IMR-90 (cell line): Measurements from ENCODE around the gene CHST10. TPM values are rescaled to one million over a fixed set of nuclear protein-coding genes. Genes with fewer than 3 reads are reported as not detected.

Source experiments
- ATAC-seq: fragments of 200-7000 bp; cut with Tn5 transposase; 2 replicates; pipeline ENCODE4 v1.9.1; 2020; ENCODE audit warnings: low read depth, mild to moderate bottlenecking, moderate library complexity
- BruUV-seq: library from RNA; stranded (reverse); fragments of 400-500 nt; replicated peaks from 2 replicates; lab custom pipeline; 2021; lab: Mats Ljungman, UMichigan
- CTCF ChIA-PET: fragments of 300-600 bp; formaldehyde crosslinking; extraction: SDS; loops from one replicate; lab custom pipeline; 2021; ENCODE audit warnings: antibody characterized with exemption; lab: Yijun Ruan, JAX
- POLR2A ChIA-PET: fragments of 300-600 bp; sonication (Branson Sonifier 250); formaldehyde crosslinking; loops from one replicate; lab custom pipeline; 2022; ENCODE audit warnings: antibody characterized with exemption; ENCODE audit not compliant: unreplicated experiment; lab: Charles Lee
- DNase-seq: peaks from one replicate; pipeline ENCODE4 v3.0.0; 2013
- H2AFZ ChIP-seq: replicated peaks from 2 replicates; pipeline ENCODE3; 2013; ENCODE audit warnings: low read length, mild to moderate bottlenecking; ENCODE audit not compliant: poor library complexity
- H2AK5ac ChIP-seq: 2 replicates; pipeline ENCODE4 v1.6.1; 2013; ENCODE audit warnings: low read depth, low read length, inconsistent platforms
- H2AK9ac ChIP-seq: replicated peaks from 2 replicates; pipeline ENCODE3; 2013; ENCODE audit warnings: mild to moderate bottlenecking, low read depth, low read length, moderate library complexity; ENCODE audit not compliant: poor library complexity
- H2BK120ac ChIP-seq: 2 replicates; pipeline ENCODE4 v1.6.1; 2013; ENCODE audit warnings: low read depth, low read length, inconsistent platforms
- H2BK15ac ChIP-seq: 3 replicates; pipeline ENCODE4 v1.6.1; 2013; ENCODE audit warnings: low read depth, low read length, inconsistent platforms
- H2BK20ac ChIP-seq: 2 replicates; pipeline ENCODE4 v1.6.1; 2013; ENCODE audit warnings: low read depth, mild to moderate bottlenecking, inconsistent platforms, low read length, moderate library complexity
- H2BK5ac ChIP-seq: 2 replicates; pipeline ENCODE4 v1.6.1; 2013; ENCODE audit warnings: mild to moderate bottlenecking, low read depth, low read length, inconsistent platforms; ENCODE audit not compliant: poor library complexity, severe bottlenecking
- H3K14ac ChIP-seq: replicated peaks from 2 replicates; pipeline ENCODE4 v1.6.1; 2013; ENCODE audit warnings: low read depth, low read length, inconsistent platforms
- H3K18ac ChIP-seq: 2 replicates; pipeline ENCODE4 v1.6.1; 2013; ENCODE audit warnings: low read depth, low read length, control low read depth
- H3K23ac ChIP-seq: 2 replicates; pipeline ENCODE4 v1.6.1; 2013; ENCODE audit warnings: low read depth, low read length, inconsistent platforms
- H3K27ac ChIP-seq: 2 replicates; pipeline ENCODE4 v1.5.1; 2013; ENCODE audit warnings: mild to moderate bottlenecking, control low read depth, low read length; ENCODE audit not compliant: insufficient read depth
- H3K27me3 ChIP-seq: 2 replicates; pipeline ENCODE4 v1.6.1; 2013; ENCODE audit warnings: low read length; ENCODE audit not compliant: control insufficient read depth, insufficient read depth
- H3K36me3 ChIP-seq: 2 replicates; pipeline ENCODE4 v1.6.1; 2013; ENCODE audit warnings: low read length, mixed read lengths; ENCODE audit not compliant: control insufficient read depth, insufficient read depth
- H3K4ac ChIP-seq: 2 replicates; pipeline ENCODE4 v1.6.1; 2013; ENCODE audit warnings: low read depth, low read length, inconsistent platforms
- H3K4me1 ChIP-seq: 2 replicates; pipeline ENCODE4 v1.6.1; 2013; ENCODE audit warnings: low read length, mixed read lengths; ENCODE audit not compliant: control insufficient read depth, insufficient read depth
- H3K4me2 ChIP-seq: 2 replicates; pipeline ENCODE4 v1.6.1; 2013; ENCODE audit warnings: low read depth, mild to moderate bottlenecking, control low read depth, low read length, moderate library complexity
- H3K4me3 ChIP-seq: 2 replicates; pipeline ENCODE4 v1.5.1; 2013; ENCODE audit warnings: low read depth, mild to moderate bottlenecking, control low read depth, low read length, moderate library complexity; ENCODE audit not compliant: insufficient read depth
- H3K56ac ChIP-seq: 2 replicates; pipeline ENCODE4 v1.6.1; 2013; ENCODE audit warnings: low read length, inconsistent platforms; ENCODE audit not compliant: insufficient read depth; ENCODE audit errors: extremely low read depth
- H3K79me1 ChIP-seq, 2 experiments: 2 replicates each; pipeline ENCODE4 v1.6.1; 2013; ENCODE audit warnings: low read length in 2 of 2, inconsistent platforms in 1 of 2, low read depth in 1 of 2
- H3K9ac ChIP-seq: 2 replicates; pipeline ENCODE4 v1.6.1; 2013; ENCODE audit warnings: low read depth, low read length, control low read depth
- H3K9me1 ChIP-seq: 2 replicates; pipeline ENCODE4 v1.6.1; 2013; ENCODE audit warnings: low read length, inconsistent platforms; ENCODE audit not compliant: insufficient read depth
- H3K9me3 ChIP-seq: 2 replicates; pipeline ENCODE4 v1.6.1; 2013; ENCODE audit warnings: low read length; ENCODE audit not compliant: control insufficient read depth, insufficient read depth
- H4K20me1 ChIP-seq: 2 replicates; pipeline ENCODE4 v1.6.1; 2013; ENCODE audit warnings: low read length, inconsistent platforms; ENCODE audit not compliant: insufficient read depth
- H4K5ac ChIP-seq: 2 replicates; pipeline ENCODE4 v1.6.1; 2013; ENCODE audit warnings: mild to moderate bottlenecking, low read depth, low read length, control low read depth
- H4K8ac ChIP-seq, 2 experiments: 2 replicates each; pipeline ENCODE4 v1.6.1; 2013; ENCODE audit warnings: low read depth in 2 of 2, low read length in 2 of 2, control low read depth in 1 of 2, inconsistent platforms in 1 of 2
- H4K91ac ChIP-seq: 2 replicates; pipeline ENCODE4 v1.6.1; 2013; ENCODE audit warnings: low read depth, low read length, inconsistent platforms; ENCODE audit not compliant: insufficient read depth
- CEBPB ChIP-seq: IDR thresholded peaks from 2 replicates; pipeline ENCODE4 v1.6.1; 2012; ENCODE audit warnings: low read depth, low read length, improper control_type of control experiment
- CTCF ChIP-seq: conservative IDR thresholded peaks from 2 replicates; pipeline ENCODE4 v1.5.1; 2012; ENCODE audit warnings: mild to moderate bottlenecking, low read depth, low read length, improper control_type of control experiment
- ELK1 ChIP-seq: fragments of 150-350 bp; IDR thresholded peaks from 2 replicates; pipeline ENCODE4 v1.6.1; 2016; ENCODE audit warnings: low read depth, mild to moderate bottlenecking, low read length, moderate library complexity, borderline replicate concordance
- MAZ ChIP-seq: IDR thresholded peaks from 2 replicates; pipeline ENCODE4 v1.6.1; 2012; ENCODE audit warnings: low read depth, mild to moderate bottlenecking, low read length, improper control_type of control experiment, moderate library complexity, borderline replicate concordance
- WGBS, 2 experiments: methylation state at CpG; one replicate each; pipeline versions ENCODE4 v1.1.5 to v1.1.7; 2013; ENCODE audit warnings: missing lambda C conversion rate in 2 of 2; ENCODE audit not compliant: insufficient read length in 1 of 2; ENCODE audit errors: extremely low coverage in 2 of 2; 5-methylcytosine and 5-hydroxymethylcytosine counted together
- dilution Hi-C: fragments of 300-500 bp; cut with HindIII; formaldehyde crosslinking; loops from one replicate; pipeline ENCODE4 v1.14.3; 2018; ENCODE audit warnings: low sequenced_read_pairs; ENCODE audit not compliant: unreplicated experiment
- in situ Hi-C: fragments of 300-500 bp; cut with MboI; formaldehyde crosslinking; loops from 3 replicates; pipeline ENCODE4 v1.14.3; 2019; ENCODE audit warnings: low sequenced_read_pairs, inconsistent platforms, mixed read lengths
- intact Hi-C: fragments of 100-400 bp; cut with micrococcal nuclease; formaldehyde crosslinking; loops from 2 replicates; pipeline ENCODE4 v1.10.0; 2022
- polyA plus RNA-seq, 3 experiments: library from polyadenylated mRNA; depleted of rRNA; stranded (reverse); fragments of >200 nt; gene quantifications; 2 replicates each; pipeline ENCODE4 v1.2.3, GENCODE V29; 2012; ENCODE audit warnings: low replicate concordance in 1 of 3
- total RNA-seq: library from RNA; depleted of rRNA; stranded (reverse); fragments of >200 nt; gene quantifications from 2 replicates; pipeline ENCODE4 v1.2.3, GENCODE V29; 2012

Gene CHST10
- total and polyA plus RNA-seq, 2 of the 4 experiments (the other 2 are of a cell fraction) = 6.9 to 8.6 TPM

GRCh38 chr2:100401268-100401667, 16.2 kb downstream of the CHST10 start:
- H3K4me3 ChIP-seq = no peak overlapping the region
- in situ Hi-C loops (no loop called here), intact Hi-C loops (no loop called here), dilution Hi-C loops (no loop called here)
- H3K36me3 ChIP-seq = peaks cover 10% of the 10 kb centered on the region
- H2BK120ac ChIP-seq = no peak overlapping the region
- no peak overlapping the region for H4K8ac ChIP-seq
- POLR2A ChIA-PET = interaction anchor here (0.5 kb wide), 1 partner anchor 15 kb away, joined by 4 read pairs; no protein-coding TSS in a partner anchor
- CTCF ChIA-PET = no interaction called here
- no peak overlapping the region for H4K91ac ChIP-seq
- peaks cover 2% of the 10 kb centered on the region; the same call in 1 of the 2 replicates for H3K4me1 ChIP-seq
- H4K5ac ChIP-seq = no peak overlapping the region
- no peaks in the 10 kb centered on the region for H3K79me1 ChIP-seq
- H2BK20ac ChIP-seq = no peak overlapping the region
- H3K4me2 ChIP-seq = no peak overlapping the region
- 80% methylated on average over 2 of the region's 7 CpGs; no CpG with 5 or more reads in 1 of the 2 experiments for WGBS, 2 experiments
- ATAC-seq (no peak), DNase-seq (no peak)
- no peaks in the 10 kb centered on the region for H3K27me3 ChIP-seq
- H2AFZ ChIP-seq = no peak overlapping the region
- H2AK9ac ChIP-seq = no peak overlapping the region
- TF ChIP-seq ELK1 = no peak
- no peak for TF ChIP-seq MAZ
- 0 out of 2 replicates have a peak, but pooled peaks have one; percentile 5 for TF ChIP-seq CEBPB
- TF ChIP-seq CTCF = no peak
- 0 out of 2 replicates have a peak, but pooled peaks cover under 1% of the 10 kb centered on the region for H3K9me1 ChIP-seq
- no peak overlapping the region for H3K27ac ChIP-seq
- H3K9me3 ChIP-seq = no peaks in the 10 kb centered on the region
- no peak overlapping the region for H2AK5ac ChIP-seq
- H2BK5ac ChIP-seq = no peak overlapping the region
- no peak overlapping the region for H2BK15ac ChIP-seq
- H3K9ac ChIP-seq = no peak overlapping the region
- no peak overlapping the region for H3K18ac ChIP-seq
- no peak overlapping the region for H3K23ac ChIP-seq
- H3K4ac ChIP-seq = no peak overlapping the region
- H3K56ac ChIP-seq = no peak overlapping the region
- H3K14ac ChIP-seq = no peak overlapping the region
- no TSS peak for BruUV-seq
- H4K20me1 ChIP-seq = no peaks in the 10 kb centered on the region
